ENCODE results near the gene ZBTB46.
A peak's percentile ranks its signal among the peaks of the same experiment; 100 is the strongest.
"Not testable (repeated sequence)": the region's sequence is repeated elsewhere in the genome, so short reads cannot be mapped to it uniquely, and the experiment has no call there.

ZBTB46 gene, protein sequence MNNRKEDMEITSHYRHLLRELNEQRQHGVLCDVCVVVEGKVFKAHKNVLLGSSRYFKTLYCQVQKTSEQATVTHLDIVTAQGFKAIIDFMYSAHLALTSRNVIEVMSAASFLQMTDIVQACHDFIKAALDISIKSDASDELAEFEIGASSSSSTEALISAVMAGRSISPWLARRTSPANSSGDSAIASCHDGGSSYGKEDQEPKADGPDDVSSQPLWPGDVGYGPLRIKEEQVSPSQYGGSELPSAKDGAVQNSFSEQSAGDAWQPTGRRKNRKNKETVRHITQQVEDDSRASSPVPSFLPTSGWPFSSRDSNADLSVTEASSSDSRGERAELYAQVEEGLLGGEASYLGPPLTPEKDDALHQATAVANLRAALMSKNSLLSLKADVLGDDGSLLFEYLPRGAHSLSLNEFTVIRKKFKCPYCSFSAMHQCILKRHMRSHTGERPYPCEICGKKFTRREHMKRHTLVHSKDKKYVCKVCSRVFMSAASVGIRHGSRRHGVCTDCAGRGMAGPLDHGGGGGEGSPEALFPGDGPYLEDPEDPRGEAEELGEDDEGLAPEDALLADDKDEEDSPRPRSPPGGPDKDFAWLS

DNA sequence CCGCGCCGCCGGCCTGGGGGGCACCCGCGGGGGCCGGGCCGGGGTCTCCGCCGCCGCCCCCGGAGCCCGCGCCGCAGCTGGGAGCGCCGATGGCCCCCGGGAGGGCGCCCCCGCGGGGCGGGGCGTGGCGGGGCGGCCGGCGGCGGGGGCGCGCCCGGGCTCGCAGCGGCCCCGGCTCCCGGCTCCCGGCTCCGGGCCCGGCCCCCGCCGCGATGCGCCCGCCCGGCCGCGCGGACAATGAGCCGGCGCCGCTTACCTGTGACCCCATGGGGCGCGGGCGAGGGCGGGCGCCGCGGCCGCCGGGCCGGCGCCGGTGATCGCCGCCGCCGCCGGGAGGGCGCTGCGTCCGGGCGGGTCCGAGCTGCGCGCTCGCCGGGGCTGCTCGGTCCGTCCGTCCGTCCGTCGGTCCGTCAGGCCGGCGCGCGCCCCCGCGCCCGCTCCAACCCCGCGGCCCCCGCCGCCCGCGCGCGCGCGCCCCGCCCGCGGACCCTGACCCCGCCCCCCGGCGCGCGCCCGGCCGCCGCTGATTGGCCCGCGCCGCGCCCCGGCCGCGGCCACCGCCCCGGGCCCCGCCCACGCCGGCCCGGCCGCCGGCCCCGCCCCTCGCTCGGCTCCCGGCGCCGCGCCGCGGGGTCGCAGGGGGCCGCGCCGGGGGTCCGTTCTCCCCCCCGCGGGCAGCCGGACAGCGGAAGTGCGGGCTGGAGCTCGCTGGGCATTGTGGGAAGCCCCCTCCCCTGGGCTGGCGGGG is at the start of gene ZBTB46:
ZBTB46 (minus strand) TSS at position 424 of the 748 bp plus-strand sequence. CDS start 40,507 bp downstream, outside the sequence.
- H3K27ac Mint-ChIP-seq, result no peak within 1 kb of the TSS
- H3K4me3 Mint-ChIP-seq, result peak within 1 kb of the TSS; percentile 72
- H3K36me3 Mint-ChIP-seq (ENCODE audit: low read depth), result no peaks in the 10 kb centered on the region
- peaks cover 54% of the 10 kb centered on the region for H3K27me3 Mint-ChIP-seq
- no peak for DNase-seq
- H3K9me3 Mint-ChIP-seq, result no peaks in the 10 kb centered on the region
- H3K4me1 Mint-ChIP-seq (ENCODE audit: low read depth), result peaks cover 20% of the 10 kb centered on the region

- Mint-ChIP-seq H3K36me3 (ENCODE audit: low read depth) (peaks cover 89% of the 10 kb centered on the region), H3K4me1 (ENCODE audit: low read depth) (peaks cover 7% of the 10 kb centered on the region), H3K4me3 (no peak overlapping the region), H3K27ac (peak overlapping the region; percentile 52), H3K27me3 (no peaks in the 10 kb centered on the region), H3K9me3 (no peaks in the 10 kb centered on the region)
- no peak for DNase-seq
These were observed 48.0 kb upstream of the ZBTB46 start for GRCh38 chr20:63878899-63879663.

DNA sequence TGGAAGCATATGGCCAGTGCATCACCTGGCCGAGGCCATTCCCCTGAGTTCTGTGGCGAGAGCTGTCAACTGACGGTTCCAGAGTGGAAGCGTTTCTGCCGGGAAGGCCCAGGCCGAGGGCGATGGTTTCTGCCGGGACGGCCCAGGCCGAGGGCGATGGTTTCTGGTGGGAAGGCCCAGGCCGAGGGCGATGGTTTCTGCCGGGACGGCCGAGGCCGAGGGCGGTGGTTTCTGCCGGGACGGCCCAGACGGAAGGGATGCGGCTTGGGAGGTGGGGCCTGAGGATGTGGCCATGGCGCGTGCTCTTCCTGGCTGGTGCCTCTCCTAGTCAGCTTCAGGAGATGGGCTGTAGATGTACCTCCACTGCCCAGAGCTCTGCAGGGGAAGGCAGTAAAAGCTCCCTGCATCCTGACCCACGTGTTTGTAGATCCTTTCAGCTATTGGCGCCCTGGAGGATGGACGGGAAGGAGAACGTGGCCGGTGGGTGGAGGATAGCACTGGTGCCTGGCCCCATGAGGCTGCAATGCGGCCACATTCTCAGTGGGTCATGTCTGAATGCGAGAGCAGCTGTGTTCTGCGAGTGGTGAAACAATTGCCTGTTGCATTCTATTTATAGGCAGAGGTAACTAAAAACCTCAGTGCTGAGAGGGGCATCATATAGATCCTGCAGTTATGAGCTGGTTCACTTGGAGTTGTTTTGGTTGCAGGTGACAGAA is 46.8 kb upstream of the ZBTB46 start:
- Mint-ChIP-seq H3K27ac (peak overlapping the region; percentile 14), H3K27me3 (no peaks in the 10 kb centered on the region), H3K4me3 (no peak overlapping the region), H3K36me3 (ENCODE audit: low read depth) (peaks cover 89% of the 10 kb centered on the region), H3K4me1 (ENCODE audit: low read depth) (peaks cover 16% of the 10 kb centered on the region), H3K9me3 (no peaks in the 10 kb centered on the region)
- DNase-seq, result no peak

GRCh38 chr20:63876489-63877036 is 45.5 kb upstream of the ZBTB46 start:
- peaks cover 20% of the 10 kb centered on the region for H3K4me1 Mint-ChIP-seq (ENCODE audit: low read depth)
- no peak overlapping the region for H3K27ac Mint-ChIP-seq
- DNase-seq, result no peak
- H3K27me3 Mint-ChIP-seq, result no peaks in the 10 kb centered on the region
- H3K9me3 Mint-ChIP-seq, result no peaks in the 10 kb centered on the region
- no peak overlapping the region for H3K4me3 Mint-ChIP-seq
- H3K36me3 Mint-ChIP-seq (ENCODE audit: low read depth), result peaks cover 89% of the 10 kb centered on the region

- H3K27me3 Mint-ChIP-seq, H3K4me3 Mint-ChIP-seq, DNase-seq, H3K9me3 Mint-ChIP-seq: not testable (repeated sequence)
- H3K27ac Mint-ChIP-seq, result peak overlapping the region; percentile 57
- peaks cover 95% of the 10 kb centered on the region for H3K36me3 Mint-ChIP-seq (ENCODE audit: low read depth)
- H3K4me1 Mint-ChIP-seq (ENCODE audit: low read depth), result peaks cover 20% of the 10 kb centered on the region
These were observed 43.2 kb upstream of the ZBTB46 start for GRCh38 chr20:63874241-63874640.

DNA sequence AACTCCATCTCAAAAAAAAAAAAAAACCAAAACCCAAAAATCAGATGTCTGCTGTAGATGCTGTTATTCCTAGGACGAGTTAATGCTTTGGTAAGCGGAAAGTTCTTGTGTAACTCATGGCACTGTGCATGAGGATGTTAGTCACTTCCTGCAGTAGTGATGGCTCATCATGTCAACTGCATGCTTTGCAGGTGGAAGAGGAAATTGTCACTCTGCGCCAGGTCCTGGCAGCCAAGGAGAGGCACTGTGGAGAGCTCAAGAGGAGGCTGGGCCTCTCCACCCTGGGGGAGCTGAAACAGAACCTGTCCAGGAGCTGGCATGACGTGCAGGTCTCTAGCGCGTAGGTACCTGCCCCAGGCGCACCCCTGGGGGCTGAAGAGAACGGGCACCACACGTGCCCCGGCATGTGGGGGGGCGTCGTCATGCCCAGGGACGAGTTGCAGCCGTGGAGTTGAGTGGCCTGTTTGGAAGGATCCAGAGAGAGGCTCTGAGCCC is 42.5 kb upstream of the ZBTB46 start:
- Mint-ChIP-seq H3K9me3 (no peaks in the 10 kb centered on the region), H3K27me3 (no peaks in the 10 kb centered on the region), H3K4me3 (peak overlapping the region; percentile 51), H3K36me3 (ENCODE audit: low read depth) (peaks cover 95% of the 10 kb centered on the region), H3K27ac (peak overlapping the region; percentile 93), H3K4me1 (ENCODE audit: low read depth) (peaks cover 20% of the 10 kb centered on the region)
- peak; percentile 62 for DNase-seq

DNA sequence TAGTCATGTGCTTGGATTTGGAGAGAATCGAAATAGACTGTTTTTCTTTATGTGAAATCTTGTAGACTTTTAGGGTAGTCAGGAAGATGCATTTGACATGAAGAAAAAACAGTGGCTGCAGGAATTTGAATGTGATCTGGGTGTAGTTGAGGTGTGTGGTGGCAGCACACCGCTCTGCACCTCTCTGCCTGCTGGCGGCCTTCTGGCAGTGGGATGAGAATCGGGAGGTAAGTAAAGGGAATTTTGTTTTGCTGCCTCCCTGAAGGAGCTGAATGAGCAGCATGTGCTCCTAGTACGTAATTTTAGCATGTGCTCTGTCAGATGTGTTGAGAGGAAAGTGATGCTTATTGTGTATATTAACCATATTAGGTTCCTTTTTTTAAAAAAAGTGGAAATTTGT is 37.2 kb upstream of the ZBTB46 start:
- no peak for DNase-seq
- Mint-ChIP-seq H3K4me1 (ENCODE audit: low read depth) (peaks cover 32% of the 10 kb centered on the region), H3K27ac (peak overlapping the region; percentile 53), H3K36me3 (ENCODE audit: low read depth) (peaks cover 82% of the 10 kb centered on the region), H3K4me3 (no peak overlapping the region), H3K27me3 (no peaks in the 10 kb centered on the region), H3K9me3 (no peaks in the 10 kb centered on the region)

GRCh38 chr20:63867042-63867441 is 36.0 kb upstream of the ZBTB46 start:
- peaks cover 76% of the 10 kb centered on the region for H3K36me3 Mint-ChIP-seq (ENCODE audit: low read depth)
- peak overlapping the region; percentile 33 for H3K4me3 Mint-ChIP-seq
- H3K27me3 Mint-ChIP-seq, DNase-seq, H3K27ac Mint-ChIP-seq, H3K9me3 Mint-ChIP-seq: not testable (repeated sequence)
- H3K4me1 Mint-ChIP-seq (ENCODE audit: low read depth), result peaks cover 29% of the 10 kb centered on the region

- Mint-ChIP-seq H3K27ac (peak within 1 kb of the TSS; percentile 94), H3K4me3 (peak within 1 kb of the TSS; percentile 94), H3K4me1 (ENCODE audit: low read depth) (peaks cover 28% of the 10 kb centered on the region), H3K36me3 (ENCODE audit: low read depth) (peaks cover 71% of the 10 kb centered on the region), H3K27me3 (no peaks in the 10 kb centered on the region), H3K9me3 (no peaks in the 10 kb centered on the region)
- peak; percentile 98 for DNase-seq
These were observed 34.0 kb upstream of the ZBTB46 start, which contains the start of gene TPD52L2 for GRCh38 chr20:63864978-63865640. Gene TPD52L2 (plus strand): TSS chr20:63865270. CDS start chr20:63865366, 96 bp downstream.

DNA sequence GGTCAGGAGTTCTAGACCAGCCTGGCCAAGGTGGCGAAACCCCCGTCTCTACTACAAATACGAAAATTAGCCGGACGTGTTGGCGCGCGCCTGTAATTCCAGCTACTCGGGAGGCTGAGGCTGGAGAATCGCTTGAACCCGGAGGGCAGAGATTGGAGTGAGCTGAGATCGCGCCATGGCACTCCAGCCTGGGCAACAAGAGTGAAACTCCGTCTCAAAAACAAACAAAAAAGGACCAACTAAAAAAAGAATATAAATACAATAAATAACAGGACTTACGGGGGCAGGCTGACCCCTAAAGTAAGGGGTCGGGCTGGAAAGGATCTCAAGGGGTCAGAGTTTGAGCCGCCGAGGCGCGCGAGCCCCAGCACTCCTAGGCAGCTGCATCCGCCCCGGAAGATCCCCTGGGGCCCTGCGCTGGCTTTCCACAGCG is 33.5 kb upstream of the ZBTB46 start:
- H3K9me3 Mint-ChIP-seq, result no peaks in the 10 kb centered on the region

DNA sequence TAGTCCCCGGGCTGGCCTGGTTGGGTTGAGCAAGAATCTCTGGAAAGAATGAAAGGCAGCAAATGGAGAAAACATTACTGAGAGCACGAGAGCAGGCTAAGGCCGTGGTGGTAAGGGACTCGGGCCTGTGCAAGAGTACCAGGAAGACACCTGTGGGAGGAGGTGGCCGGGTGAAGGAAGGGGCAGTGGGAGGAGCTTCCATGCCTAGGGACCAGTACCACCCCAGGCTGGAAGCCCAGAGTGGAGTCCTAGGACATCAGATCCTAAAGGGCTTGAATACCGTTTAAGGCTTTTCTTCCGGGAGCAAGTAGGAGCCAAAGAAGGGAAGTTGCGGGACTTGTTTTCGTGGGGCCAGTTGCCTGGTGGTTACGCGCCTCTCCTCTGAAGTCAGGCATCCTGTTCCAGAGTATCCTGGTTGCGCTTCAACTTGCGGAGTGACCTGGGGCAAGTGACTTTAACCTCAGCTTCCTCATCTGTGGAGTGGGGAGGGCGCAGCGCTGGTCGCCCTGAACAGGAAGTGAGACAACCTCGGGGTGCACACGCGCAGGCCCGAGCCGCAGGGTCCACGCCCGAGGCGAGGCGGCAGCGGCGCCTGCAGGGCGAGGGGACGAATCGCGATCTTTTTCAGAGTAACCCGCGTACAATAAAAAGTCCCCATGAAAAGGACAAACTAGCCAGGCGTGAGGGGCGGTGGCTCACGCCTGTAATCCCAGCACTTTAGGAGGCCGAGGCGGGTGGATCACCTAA is 32.9 kb upstream of the ZBTB46 start:
- no peaks in the 10 kb centered on the region for H3K9me3 Mint-ChIP-seq
- H3K27me3 Mint-ChIP-seq, result no peaks in the 10 kb centered on the region
- peaks cover 59% of the 10 kb centered on the region for H3K36me3 Mint-ChIP-seq (ENCODE audit: low read depth)
- peak overlapping the region; percentile 94 for H3K4me3 Mint-ChIP-seq
- peaks cover 34% of the 10 kb centered on the region for H3K4me1 Mint-ChIP-seq (ENCODE audit: low read depth)
- peak; percentile 80 for DNase-seq
- H3K27ac Mint-ChIP-seq, result peak overlapping the region; percentile 94

More for the DNA sequence above, 33.5 kb upstream of the ZBTB46 start:
- Mint-ChIP-seq H3K27me3 (no peaks in the 10 kb centered on the region), H3K4me3 (peak overlapping the region; percentile 94), H3K36me3 (ENCODE audit: low read depth) (peaks cover 65% of the 10 kb centered on the region), H3K27ac (peak overlapping the region; percentile 94), H3K4me1 (ENCODE audit: low read depth) (peaks cover 28% of the 10 kb centered on the region)
- DNase-seq, result no peak

GRCh38 chr20:63863021-63863797 is 32.1 kb upstream of the ZBTB46 start:
- Mint-ChIP-seq H3K27ac (peak overlapping the region; percentile 94), H3K4me3 (peak overlapping the region; percentile 94), H3K27me3 (no peaks in the 10 kb centered on the region), H3K36me3 (ENCODE audit: low read depth) (peaks cover 52% of the 10 kb centered on the region), H3K4me1 (ENCODE audit: low read depth) (peaks cover 39% of the 10 kb centered on the region), H3K9me3 (no peaks in the 10 kb centered on the region)
- DNase-seq, result no peak
